ENCODE data around the gene KAT2A. TPM values are rescaled to one million over a fixed set of nuclear protein-coding genes. Genes with fewer than 3 reads are reported as not detected.

Gene KAT2A
- polyA plus RNA-seq, 1 donor (not counting 4 experiments of a cell fraction or from before 2014, with no cell fraction given), result 28.2 TPM

GRCh38 chr17:42118126-42118510 lies 3.0 kb downstream of the KAT2A start:
- no peaks in the 10 kb centered on the region for H3K27me3 ChIP-seq (ENCODE audit: control insufficient read depth, extremely low read depth, insufficient read depth, low read length)
- TF ChIP-seq, protein P1, sequence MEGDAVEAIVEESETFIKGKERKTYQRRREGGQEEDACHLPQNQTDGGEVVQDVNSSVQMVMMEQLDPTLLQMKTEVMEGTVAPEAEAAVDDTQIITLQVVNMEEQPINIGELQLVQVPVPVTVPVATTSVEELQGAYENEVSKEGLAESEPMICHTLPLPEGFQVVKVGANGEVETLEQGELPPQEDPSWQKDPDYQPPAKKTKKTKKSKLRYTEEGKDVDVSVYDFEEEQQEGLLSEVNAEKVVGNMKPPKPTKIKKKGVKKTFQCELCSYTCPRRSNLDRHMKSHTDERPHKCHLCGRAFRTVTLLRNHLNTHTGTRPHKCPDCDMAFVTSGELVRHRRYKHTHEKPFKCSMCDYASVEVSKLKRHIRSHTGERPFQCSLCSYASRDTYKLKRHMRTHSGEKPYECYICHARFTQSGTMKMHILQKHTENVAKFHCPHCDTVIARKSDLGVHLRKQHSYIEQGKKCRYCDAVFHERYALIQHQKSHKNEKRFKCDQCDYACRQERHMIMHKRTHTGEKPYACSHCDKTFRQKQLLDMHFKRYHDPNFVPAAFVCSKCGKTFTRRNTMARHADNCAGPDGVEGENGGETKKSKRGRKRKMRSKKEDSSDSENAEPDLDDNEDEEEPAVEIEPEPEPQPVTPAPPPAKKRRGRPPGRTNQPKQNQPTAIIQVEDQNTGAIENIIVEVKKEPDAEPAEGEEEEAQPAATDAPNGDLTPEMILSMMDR (optimal IDR thresholded peaks at IDR 0.05 in 1 of 3, IDR thresholded peaks at IDR 0.05 in 1 of 3, conservative IDR thresholded peaks at IDR 0.05 in 1 of 3; ENCODE audit: extremely low read depth in 1 of 3, insufficient read depth in 2 of 3, low read length in 3 of 3), result no peak
- no peak for TF ChIP-seq EZH2 (IDR thresholded peaks at IDR 0.05; ENCODE audit: low read length)
- H3K27ac ChIP-seq (ENCODE audit: control insufficient read depth, insufficient read depth, low read length), result no peak overlapping the region
- H4K20me1 ChIP-seq (ENCODE audit: control insufficient read depth, extremely low read depth, insufficient read depth, low read length), result no peaks in the 10 kb centered on the region
- no peaks in the 10 kb centered on the region for H3K9me1 ChIP-seq (ENCODE audit: control insufficient read depth, extremely low read depth, insufficient read depth, low read length)
- H3K4me3 ChIP-seq (ENCODE audit: control insufficient read depth in 2 of 3, extremely low read depth in 1 of 3, insufficient read depth in 2 of 3, low read depth in 1 of 3, low read length in 3 of 3), result no peak overlapping the region
- FAIRE-seq (no peak), DNase-seq (ENCODE audit: low read depth, low spot score) (no peak)
- no peak overlapping the region for H3K4me2 ChIP-seq (ENCODE audit: control insufficient read depth, extremely low read depth, insufficient read depth, low read depth, low read length)
- peaks cover 28% of the 10 kb centered on the region for H3K4me1 ChIP-seq (ENCODE audit: control insufficient read depth, extremely low read depth, insufficient read depth, low read length)
- H3K36me3 ChIP-seq (ENCODE audit: control insufficient read depth in 2 of 2, extremely low read depth in 1 of 2, insufficient read depth in 2 of 2, low read length in 2 of 2), result peaks cover 18 to 26% of the 10 kb centered on the region in 2 experiments
- no peak overlapping the region for H3K9ac ChIP-seq (ENCODE audit: control insufficient read depth, extremely low read depth, insufficient read depth, low read length)
- H3K79me2 ChIP-seq (ENCODE audit: control insufficient read depth, insufficient read depth, low read length), result peaks cover 3% of the 10 kb centered on the region
- no peaks in the 10 kb centered on the region for H3K9me3 ChIP-seq (ENCODE audit: control insufficient read depth, low read depth, low read length)
- dilution Hi-C loops (cut with MboI; ENCODE audit: extremely low pct_ligation_motif_present, low sequenced_read_pairs), result no loop called here
- H2AFZ ChIP-seq (ENCODE audit: control insufficient read depth, low read length), result no peak overlapping the region

DNA sequence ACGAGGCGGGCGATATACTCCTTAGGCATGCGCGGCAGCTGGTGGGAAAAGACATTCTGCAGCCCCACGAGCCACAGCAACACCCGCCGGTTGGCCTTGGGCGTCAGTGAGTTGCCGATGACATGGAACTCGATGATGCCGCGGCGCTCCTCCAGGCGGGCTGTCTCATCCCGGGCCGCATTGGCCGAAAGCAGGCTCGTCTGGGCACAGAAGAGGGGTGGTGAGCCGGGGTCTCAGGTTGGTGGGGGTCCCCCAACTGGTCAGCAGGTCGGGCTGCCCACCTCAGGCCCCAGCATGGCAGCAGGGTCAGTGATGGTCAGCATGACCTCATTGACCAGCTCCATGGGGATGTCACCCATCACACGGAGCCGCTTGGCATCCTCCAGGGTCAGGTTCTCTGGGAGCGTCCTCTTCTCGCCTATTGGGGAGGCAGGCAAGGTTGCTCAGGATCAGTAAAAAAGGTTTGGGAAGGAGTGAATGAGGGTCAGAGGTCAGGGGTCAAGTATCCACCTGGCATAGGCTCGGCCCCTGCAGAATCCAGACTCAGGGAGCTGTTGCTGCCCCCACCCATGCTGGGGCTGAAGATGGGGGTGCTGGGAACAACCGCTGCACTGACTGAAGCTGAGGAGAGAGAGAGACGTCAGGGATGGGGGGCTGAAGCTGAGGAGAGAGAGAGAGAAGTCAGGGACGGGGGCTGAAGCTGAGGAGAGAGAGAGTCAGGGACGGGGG lies 3.6 kb downstream of the KAT2A start:
- H2AFZ ChIP-seq (ENCODE audit: control insufficient read depth, low read length), result no peak overlapping the region
- peaks cover 3% of the 10 kb centered on the region for H3K79me2 ChIP-seq (ENCODE audit: control insufficient read depth, insufficient read depth, low read length)
- no peak for DNase-seq (ENCODE audit: low read depth, low spot score)
- H3K9me3 ChIP-seq (ENCODE audit: control insufficient read depth, low read depth, low read length), result no peaks in the 10 kb centered on the region
- no peak overlapping the region for H3K4me2 ChIP-seq (ENCODE audit: control insufficient read depth, extremely low read depth, insufficient read depth, low read depth, low read length)
- no peaks in the 10 kb centered on the region for H3K27me3 ChIP-seq (ENCODE audit: control insufficient read depth, extremely low read depth, insufficient read depth, low read length)
- dilution Hi-C loops (cut with MboI; ENCODE audit: extremely low pct_ligation_motif_present, low sequenced_read_pairs), result no loop called here
- no peak overlapping the region for H3K27ac ChIP-seq (ENCODE audit: control insufficient read depth, insufficient read depth, low read length)
- no peak for FAIRE-seq
- no peak overlapping the region for H3K4me3 ChIP-seq (ENCODE audit: control insufficient read depth in 2 of 3, extremely low read depth in 1 of 3, insufficient read depth in 2 of 3, low read depth in 1 of 3, low read length in 3 of 3)
- peaks cover 29% of the 10 kb centered on the region for H3K4me1 ChIP-seq (ENCODE audit: control insufficient read depth, extremely low read depth, insufficient read depth, low read length)
- TF ChIP-seq, protein P1 (optimal IDR thresholded peaks at IDR 0.05 in 1 of 3, IDR thresholded peaks at IDR 0.05 in 1 of 3, conservative IDR thresholded peaks at IDR 0.05 in 1 of 3; ENCODE audit: extremely low read depth in 1 of 3, insufficient read depth in 2 of 3, low read length in 3 of 3), result no peak
- no peak for TF ChIP-seq EZH2 (IDR thresholded peaks at IDR 0.05; ENCODE audit: low read length)
- no peaks in the 10 kb centered on the region for H4K20me1 ChIP-seq (ENCODE audit: control insufficient read depth, extremely low read depth, insufficient read depth, low read length)
- H3K9ac ChIP-seq (ENCODE audit: control insufficient read depth, extremely low read depth, insufficient read depth, low read length), result no peak overlapping the region
- no peaks in the 10 kb centered on the region for H3K9me1 ChIP-seq (ENCODE audit: control insufficient read depth, extremely low read depth, insufficient read depth, low read length)
- peaks cover 18 to 26% of the 10 kb centered on the region in 2 experiments for H3K36me3 ChIP-seq (ENCODE audit: control insufficient read depth in 2 of 2, extremely low read depth in 1 of 2, insufficient read depth in 2 of 2, low read length in 2 of 2)

Data from keratinocyte (primary cell).